A549 treated with GW870086 at 1 μM for 4 hours (cell line): ENCODE results near the gene ZNF561. TPM values are rescaled to one million over a fixed set of nuclear protein-coding genes. Genes with fewer than 3 reads are reported as not detected.

Source experiments
- total RNA-seq: library from RNA; stranded (reverse); fragments of 200-300 nt; extraction: Qiagen RNA extraction; gene quantifications from 5 replicates; pipeline ENCODE4 v1.2.3, GENCODE V29; 2022; ENCODE audit warnings: low read depth

The ZNF561 gene
- 5.1 to 13.6 TPM (median 8.8 TPM) in 5 replicates for total RNA-seq

DNA sequence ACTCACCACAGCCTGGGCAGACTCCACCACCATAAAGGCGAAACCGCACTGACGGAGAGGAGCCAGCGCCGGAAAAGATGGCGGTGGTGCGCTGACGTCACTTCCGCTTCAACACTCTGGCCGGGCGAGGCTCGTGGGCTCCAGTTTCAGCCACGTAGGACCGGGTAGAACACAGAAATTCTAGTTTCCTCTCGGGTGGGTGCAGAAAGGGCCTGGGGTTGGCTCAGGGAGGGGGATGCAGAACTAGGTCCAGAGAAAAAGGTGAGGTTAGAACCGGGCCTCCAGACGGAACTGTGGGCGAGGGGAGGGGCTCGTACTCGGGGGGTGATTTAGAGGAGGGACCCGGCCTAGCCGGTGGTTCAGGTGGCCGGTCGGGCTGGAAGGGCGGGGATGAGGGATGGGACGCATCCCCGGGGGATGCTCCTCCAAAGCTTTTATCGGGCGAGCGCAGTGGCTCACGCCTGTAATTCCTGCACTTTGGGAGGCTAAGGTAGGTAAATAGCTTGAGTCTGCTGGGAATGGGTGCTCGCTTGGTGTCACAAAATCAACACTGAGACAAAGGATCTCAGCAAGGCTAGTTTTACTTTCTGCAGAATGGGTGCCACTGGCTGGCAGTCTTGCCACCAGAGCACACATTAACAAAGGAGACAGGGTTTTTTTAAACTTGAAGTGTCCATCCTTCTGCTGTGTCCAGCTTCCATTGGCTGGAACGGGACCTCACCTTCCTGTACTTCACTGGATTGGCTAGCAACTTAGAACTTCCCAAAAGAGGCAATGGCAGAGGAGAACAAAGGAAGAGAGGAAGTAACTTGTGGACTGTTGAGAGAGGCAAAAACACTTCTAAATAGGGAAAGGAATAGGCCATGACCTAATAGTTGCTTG, at the start of gene ZNF561:
TSS of gene ZNF561 (minus strand) at position 77 of the 882 bp plus-strand sequence. CDS start 1,776 bp downstream, outside the sequence.

DNA sequence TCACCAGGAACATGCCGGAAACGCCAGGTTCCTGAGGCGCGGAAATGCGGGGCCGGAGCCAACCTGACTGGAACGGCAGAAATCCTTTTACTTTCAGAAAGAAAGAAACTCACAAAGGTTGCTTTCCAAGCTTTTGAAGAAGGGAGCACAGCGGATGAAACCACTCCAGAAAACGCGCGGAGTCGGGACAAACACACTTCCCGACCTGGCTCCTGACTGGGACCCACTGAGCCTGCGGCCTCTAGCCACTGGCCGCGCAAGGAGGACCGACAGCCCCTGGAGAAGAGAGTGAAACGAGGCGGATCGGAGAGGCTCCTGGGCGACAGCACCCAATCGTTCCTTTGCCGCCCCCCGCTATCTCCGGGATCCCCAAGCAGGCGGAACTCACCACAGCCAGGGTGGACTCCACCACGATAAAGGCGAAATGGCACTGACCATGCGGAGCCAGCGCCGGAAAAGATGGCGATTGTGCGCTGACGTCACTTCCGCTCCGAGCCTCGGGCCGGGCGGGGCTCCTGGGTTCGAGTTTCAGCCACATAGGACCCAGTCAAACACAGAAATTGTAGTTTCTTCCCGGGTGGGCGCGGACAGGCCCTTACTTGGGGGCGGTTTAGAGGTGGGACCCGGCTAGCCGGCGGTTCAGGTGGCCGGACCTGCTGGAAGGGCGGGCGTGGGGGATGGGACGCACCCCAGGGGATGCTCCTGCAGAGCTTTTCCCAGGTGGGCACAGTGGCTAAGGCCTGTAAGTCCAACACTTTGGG, 36.8 kb downstream of the ZNF561 start, which contains the start of gene ZNF121:
TSS of gene ZNF121 (minus strand) at position 432 of the 761 bp plus-strand sequence. CDS start 16,407 bp downstream, outside the sequence.

Other genes starting within 250 kb of the ZNF561 start
- gene ZNF266, start 185.7 kb downstream of the ZNF561 start, total RNA-seq, result 3.2 to 3.9 TPM (median 3.7 TPM) in 5 replicates
- gene ZNF560, start 122.6 kb downstream of the ZNF561 start, total RNA-seq, result not detected in 5 replicates
- 0.73 to 1.2 TPM (median 1.1 TPM) in 5 replicates for gene ZNF426, start 82.6 kb downstream of the ZNF561 start, total RNA-seq
- gene ZNF121, start 36.7 kb downstream of the ZNF561 start, total RNA-seq, result 3.3 to 4.3 TPM (median 4.1 TPM) in 5 replicates
- gene ZNF562, start 53.9 kb upstream of the ZNF561 start, total RNA-seq, result 4.9 to 7.0 TPM (median 6.3 TPM) in 5 replicates
- 0.94 to 1.5 TPM (median 1.4 TPM) in 5 replicates for gene ZNF846, start 147.5 kb upstream of the ZNF561 start, total RNA-seq
- gene FBXL12, start 197.8 kb upstream of the ZNF561 start, total RNA-seq, result 11.4 to 14.7 TPM (median 13.2 TPM) in 5 replicates
- 405 to 503 TPM (median 425 TPM) in 5 replicates for gene UBL5, start 206.7 kb upstream of the ZNF561 start, total RNA-seq
- 58.5 to 81.9 TPM (median 76.9 TPM) in 5 replicates for gene PIN1, start 214.1 kb upstream of the ZNF561 start, total RNA-seq